GM12892 (cell line): ENCODE data around the gene MLXIP.

Source experiments
- POLR2A ChIP-seq: IDR thresholded peaks from 2 replicates; pipeline ENCODE4 v1.6.1; 2011; ENCODE audit warnings: low read depth, low read length, control low read depth
- POLR2AphosphoS5 ChIP-seq: IDR thresholded peaks from 2 replicates; pipeline ENCODE4 v1.6.1; 2011; ENCODE audit warnings: low read depth, low read length, control low read depth
- TAF1 ChIP-seq: IDR thresholded peaks from 2 replicates; pipeline ENCODE4 v1.6.1; 2011; ENCODE audit warnings: low read depth, mild to moderate bottlenecking, control low read depth, low read length, borderline replicate concordance

DNA sequence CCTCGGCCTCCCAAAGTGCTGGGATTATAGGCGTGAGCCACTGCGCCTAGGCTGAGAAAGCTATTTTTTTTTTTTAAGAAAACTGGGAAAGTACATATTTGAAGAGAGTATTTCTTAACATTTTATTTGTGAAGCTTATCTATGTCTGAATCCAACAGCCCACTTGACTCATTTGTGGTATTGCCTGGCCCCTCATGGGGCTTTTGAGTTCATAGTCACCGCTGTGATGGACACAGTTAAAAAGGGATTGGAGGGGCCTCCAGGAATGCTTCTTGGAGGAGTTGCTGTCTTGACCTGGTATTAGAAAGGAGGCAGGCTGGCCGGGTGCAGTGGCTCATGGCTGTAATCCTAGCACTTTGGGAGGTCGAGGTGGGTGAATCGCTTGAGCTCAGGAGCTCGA, 30.4 kb upstream of the MLXIP start:
- TF ChIP-seq POLR2AphosphoS5 (no peak), POLR2A (no peak), TAF1 (no peak)
